WERI-Rb-1 (cell line): ENCODE data around the gene TRIM63.

Experiments
- DNase-seq: peaks from one replicate; pipeline ENCODE4 v3.0.0-alpha.2; 2020
- H3K27ac ChIP-seq: fragments of 250-450 bp; sonication (Bioruptor Pico); 2 replicates; pipeline ENCODE4 v1.5.1; 2020; ENCODE audit warnings: mild to moderate bottlenecking, moderate library complexity
- H3K27me3 ChIP-seq: fragments of 250-450 bp; sonication (Bioruptor Pico); 2 replicates; pipeline ENCODE4 v1.5.1; 2021; ENCODE audit warnings: mild to moderate bottlenecking, low read depth, moderate library complexity; ENCODE audit not compliant: insufficient read depth, severe bottlenecking
- H3K36me3 ChIP-seq: fragments of 250-450 bp; sonication (Bioruptor Pico); 2 replicates; pipeline ENCODE4 v1.5.1; 2020; ENCODE audit warnings: mild to moderate bottlenecking, moderate library complexity
- H3K4me3 ChIP-seq: 2 replicates; pipeline ENCODE4 v1.5.1; 2011; ENCODE audit warnings: low read depth, mild to moderate bottlenecking, control low read depth, low read length
- H3K9me3 ChIP-seq: fragments of 250-450 bp; sonication (Bioruptor Pico); 2 replicates; pipeline ENCODE4 v1.5.1; 2021; ENCODE audit warnings: mild to moderate bottlenecking, moderate library complexity; ENCODE audit not compliant: severe bottlenecking
- TF ChIP-seq, protein P1 (sequence below): IDR thresholded peaks from 2 replicates; pipeline ENCODE4 v1.5.1; 2011; ENCODE audit warnings: low read depth, mild to moderate bottlenecking, control low read depth, inconsistent platforms, low read length

The TRIM63 gene

DNA sequence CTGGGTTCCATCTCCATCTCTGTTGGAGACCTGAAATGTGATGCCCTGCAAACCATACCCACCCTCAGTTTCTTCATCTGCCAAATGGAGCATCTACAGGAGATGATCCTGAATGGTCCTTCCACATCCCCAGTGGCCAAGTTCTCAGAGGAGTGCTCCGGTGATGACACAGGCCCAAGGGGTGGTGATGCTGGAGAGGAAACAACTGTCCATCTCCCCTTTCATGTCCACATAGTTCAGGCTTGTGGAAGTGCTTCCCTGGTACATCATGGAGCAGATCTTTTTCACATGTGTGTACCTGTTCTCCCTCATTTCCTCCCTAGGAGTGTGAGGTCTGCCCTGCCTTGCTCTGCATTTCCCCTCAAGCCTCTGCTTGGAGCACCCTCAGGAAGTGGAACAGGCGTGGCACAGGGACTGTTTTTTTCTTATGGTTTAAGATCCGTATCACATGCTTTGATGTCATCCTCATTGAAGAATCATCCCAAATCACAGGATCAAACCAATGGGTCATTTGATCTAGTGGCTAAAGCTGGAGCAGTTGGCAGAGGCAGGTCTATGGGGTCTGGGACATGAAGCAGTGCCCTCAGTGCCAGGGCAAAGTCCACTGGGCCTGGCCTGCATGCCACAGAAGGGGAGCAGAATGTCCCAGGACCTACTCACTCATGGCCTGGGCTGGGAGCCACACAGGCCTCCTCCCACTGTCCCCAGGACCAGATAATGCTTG lies 8.2 kb upstream of the TRIM63 start:
- H3K27ac ChIP-seq, result no peak overlapping the region
- no peaks in the 10 kb centered on the region for H3K27me3 ChIP-seq
- H3K4me3 ChIP-seq, result no peak overlapping the region
- H3K9me3 ChIP-seq, result no peaks in the 10 kb centered on the region
- TF ChIP-seq, protein P1, sequence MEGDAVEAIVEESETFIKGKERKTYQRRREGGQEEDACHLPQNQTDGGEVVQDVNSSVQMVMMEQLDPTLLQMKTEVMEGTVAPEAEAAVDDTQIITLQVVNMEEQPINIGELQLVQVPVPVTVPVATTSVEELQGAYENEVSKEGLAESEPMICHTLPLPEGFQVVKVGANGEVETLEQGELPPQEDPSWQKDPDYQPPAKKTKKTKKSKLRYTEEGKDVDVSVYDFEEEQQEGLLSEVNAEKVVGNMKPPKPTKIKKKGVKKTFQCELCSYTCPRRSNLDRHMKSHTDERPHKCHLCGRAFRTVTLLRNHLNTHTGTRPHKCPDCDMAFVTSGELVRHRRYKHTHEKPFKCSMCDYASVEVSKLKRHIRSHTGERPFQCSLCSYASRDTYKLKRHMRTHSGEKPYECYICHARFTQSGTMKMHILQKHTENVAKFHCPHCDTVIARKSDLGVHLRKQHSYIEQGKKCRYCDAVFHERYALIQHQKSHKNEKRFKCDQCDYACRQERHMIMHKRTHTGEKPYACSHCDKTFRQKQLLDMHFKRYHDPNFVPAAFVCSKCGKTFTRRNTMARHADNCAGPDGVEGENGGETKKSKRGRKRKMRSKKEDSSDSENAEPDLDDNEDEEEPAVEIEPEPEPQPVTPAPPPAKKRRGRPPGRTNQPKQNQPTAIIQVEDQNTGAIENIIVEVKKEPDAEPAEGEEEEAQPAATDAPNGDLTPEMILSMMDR, result no peak
- no peaks in the 10 kb centered on the region for H3K36me3 ChIP-seq
- no peak for DNase-seq

- TF ChIP-seq, protein P1, result no peak
- no peak for DNase-seq
- Histone ChIP-seq H3K4me3 (no peak overlapping the region), H3K27me3 (no peaks in the 10 kb centered on the region), H3K27ac (no peak overlapping the region), H3K9me3 (no peaks in the 10 kb centered on the region), H3K36me3 (no peaks in the 10 kb centered on the region)
These were observed 4.9 kb upstream of the TRIM63 start for GRCh38 chr1:26072305-26072704.

DNA sequence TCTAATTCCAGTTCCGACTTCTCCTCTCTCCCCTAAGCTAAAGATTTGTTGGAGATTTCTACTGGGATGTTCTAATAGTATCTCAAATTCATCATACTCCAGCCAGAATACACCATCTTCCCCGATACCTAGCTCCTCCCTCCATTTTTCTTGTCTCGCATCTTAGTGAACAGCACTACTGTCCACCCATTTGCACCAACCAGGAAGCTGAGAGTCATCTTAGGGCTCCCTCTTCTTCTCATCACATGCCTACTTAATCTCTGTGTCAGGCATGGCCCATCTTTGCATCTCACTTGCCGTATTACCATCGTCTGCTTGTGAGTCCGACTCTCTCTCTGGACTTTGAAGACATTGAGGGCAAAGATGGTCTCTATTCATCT lies 3.5 kb upstream of the TRIM63 start:
- Histone ChIP-seq H3K4me3 (no peak overlapping the region), H3K27me3 (no peaks in the 10 kb centered on the region), H3K9me3 (no peaks in the 10 kb centered on the region), H3K36me3 (no peaks in the 10 kb centered on the region), H3K27ac (no peak overlapping the region)
- no peak for DNase-seq
- TF ChIP-seq, protein P1, result no peak

DNA sequence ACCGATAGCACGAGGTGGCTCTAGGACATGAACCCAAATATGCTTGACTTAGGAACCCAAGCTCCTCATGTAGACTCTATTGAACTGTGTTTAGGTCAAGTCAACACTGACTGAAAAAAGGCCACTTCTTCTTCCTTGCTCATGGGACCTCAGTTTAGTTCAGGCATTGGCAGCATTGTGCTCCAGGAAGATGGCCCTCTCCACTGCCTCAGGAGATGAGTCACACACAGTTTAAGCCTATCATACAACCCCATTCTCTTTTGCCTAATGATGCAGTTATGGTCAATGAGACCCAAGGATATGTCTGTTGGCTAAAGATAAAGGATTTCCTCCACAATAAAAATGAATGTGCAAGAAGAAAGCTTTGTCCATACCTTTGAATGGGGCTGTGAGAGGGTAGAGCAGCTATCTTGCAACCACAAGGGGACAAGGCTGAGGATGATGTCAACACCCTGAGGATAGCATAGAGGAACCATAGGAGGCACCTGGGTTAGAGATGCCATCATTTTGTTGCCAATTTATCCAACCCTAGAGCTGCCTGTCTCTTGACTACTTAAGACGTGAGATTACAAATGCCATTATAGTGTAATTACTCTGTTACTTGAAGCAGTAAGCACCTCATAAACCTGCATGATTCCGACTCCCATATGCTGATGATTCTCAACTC lies 3.0 kb upstream of the TRIM63 start:
- H3K27me3 ChIP-seq, result no peaks in the 10 kb centered on the region
- no peaks in the 10 kb centered on the region for H3K9me3 ChIP-seq
- TF ChIP-seq, protein P1, result no peak
- DNase-seq, result no peak
- H3K27ac ChIP-seq, result no peak overlapping the region
- H3K4me3 ChIP-seq, result no peak overlapping the region
- H3K36me3 ChIP-seq, result no peaks in the 10 kb centered on the region

- H3K36me3 ChIP-seq, result no peaks in the 10 kb centered on the region
- H3K27me3 ChIP-seq, result no peaks in the 10 kb centered on the region
- TF ChIP-seq, protein P1, result no peak
These were observed 2.5 kb upstream of the TRIM63 start for GRCh38 chr1:26069941-26070295.

More at GRCh38 chr1:26069941-26070295, 2.5 kb upstream of the TRIM63 start:
- DNase-seq, result no peak
- Histone ChIP-seq H3K4me3 (no peak overlapping the region), H3K27ac (no peak overlapping the region), H3K9me3 (no peaks in the 10 kb centered on the region)
